Activated T-cell treated with anti-CD3 and anti-CD28 coated beads, Interleukin-2, amount 50 U/mL, for 1 hour (primary cell): ENCODE measurements around the gene MECR.

ENCODE experiments used
- DNase-seq: peaks from one replicate; pipeline ENCODE4 v3.0.0-alpha.2; 2020

The MECR gene

GRCh38 chr1:29201595-29202051 lies 29.1 kb downstream of the MECR start:
- DNase-seq = no peak

GRCh38 chr1:29200906-29201594 lies 29.7 kb downstream of the MECR start:
- no peak for DNase-seq

GRCh38 chr1:29197993-29198392 lies 32.7 kb downstream of the MECR start:
- DNase-seq = no peak

- peak; percentile 22 for DNase-seq
Observed at GRCh38 chr1:29197590-29197924, 33.2 kb downstream of the MECR start.

- no peak for DNase-seq
Observed at GRCh38 chr1:29196863-29197589, 33.7 kb downstream of the MECR start.

GRCh38 chr1:29195881-29196291 lies 34.8 kb downstream of the MECR start:
- no peak for DNase-seq

GRCh38 chr1:29193879-29194455 lies 36.8 kb downstream of the MECR start:
- DNase-seq = no peak

GRCh38 chr1:29190718-29191117 lies 40.0 kb downstream of the MECR start:
- no peak for DNase-seq

GRCh38 chr1:29186707-29187106 lies 44.0 kb downstream of the MECR start:
- no peak for DNase-seq

GRCh38 chr1:29186252-29186651 lies 44.5 kb downstream of the MECR start:
- DNase-seq = no peak

- DNase-seq = no peak
Observed at GRCh38 chr1:29183287-29183686, 47.4 kb downstream of the MECR start.

- DNase-seq = peak; percentile 99
Observed at GRCh38 chr1:29181413-29182225, 49.1 kb downstream of the MECR start, which contains the start of gene SRSF4. TSS of gene SRSF4 (minus strand) at chr1:29181900. CDS start at chr1:29181752, 148 bp downstream.

GRCh38 chr1:29180497-29181412 lies 50.0 kb downstream of the MECR start:
- no peak for DNase-seq

GRCh38 chr1:29179641-29180184 lies 51.0 kb downstream of the MECR start:
- DNase-seq = no peak

- no peak for DNase-seq
Observed at GRCh38 chr1:29177022-29177705, 53.6 kb downstream of the MECR start.

- no peak for DNase-seq
Observed at GRCh38 chr1:29176576-29176975, 54.2 kb downstream of the MECR start.

- DNase-seq = no peak
Observed at GRCh38 chr1:29172415-29172939, 58.3 kb downstream of the MECR start.

GRCh38 chr1:29171521-29171920 lies 59.2 kb downstream of the MECR start:
- no peak for DNase-seq

- no peak for DNase-seq
Observed at GRCh38 chr1:29171089-29171488, 59.6 kb downstream of the MECR start.

- no peak for DNase-seq
Observed at GRCh38 chr1:29169976-29170375, 60.8 kb downstream of the MECR start.

- no peak for DNase-seq
Observed at GRCh38 chr1:29167904-29168303, 62.8 kb downstream of the MECR start.
